ENCODE measurements around the gene SLC12A6.
"Not testable (repeated sequence)": the region's sequence is repeated elsewhere in the genome, so short reads cannot be mapped to it uniquely, and the experiment has no call there.

The SLC12A6 gene

GRCh38 chr15:34193272-34193671, 144.3 kb downstream of the SLC12A6 start:
- DNase-seq (ENCODE audit: low read depth) = not testable (repeated sequence)

- no peak for DNase-seq (ENCODE audit: low read depth)
Measured at GRCh38 chr15:34188711-34189110, 148.9 kb downstream of the SLC12A6 start.

GRCh38 chr15:34185666-34186065, 151.9 kb downstream of the SLC12A6 start:
- DNase-seq (ENCODE audit: low read depth) = no peak

GRCh38 chr15:34182942-34183341, 154.6 kb downstream of the SLC12A6 start:
- DNase-seq (ENCODE audit: low read depth) = no peak
